ENCODE data around the gene ATP5F1C. TPM values are rescaled to one million over a fixed set of nuclear protein-coding genes. Genes with fewer than 3 reads are reported as not detected.
"Not testable (repeated sequence)": the region's sequence is repeated elsewhere in the genome, so short reads cannot be mapped to it uniquely, and the experiment has no call there.

The ATP5F1C gene
- total RNA-seq: 308 and 315 TPM in 2 replicates

- peak; percentile 86 for DNase-seq (ENCODE audit: low read depth, low spot score)
These were observed at the start of gene ATP5F1C, which contains the start of gene KIN for GRCh38 chr10:7787857-7788638. Gene ATP5F1C (plus strand): TSS chr10:7788177. CDS start chr10:7788208, 31 bp downstream. Gene KIN (minus strand): TSS chr10:7787993. CDS start chr10:7787933, 60 bp downstream.

GRCh38 chr10:7738536-7739407, 49.2 kb upstream of the ATP5F1C start:
- no peak for DNase-seq (ENCODE audit: low read depth, low spot score)

GRCh38 chr10:7744307-7744706, 43.7 kb upstream of the ATP5F1C start:
- no peak for DNase-seq (ENCODE audit: low read depth, low spot score)

- DNase-seq (ENCODE audit: low read depth, low spot score): not testable (repeated sequence)
These were observed 39.3 kb upstream of the ATP5F1C start for GRCh38 chr10:7748637-7749036.

- no peak for DNase-seq (ENCODE audit: low read depth, low spot score)
These were observed 37.8 kb upstream of the ATP5F1C start for GRCh38 chr10:7750222-7750621.

- no peak for DNase-seq (ENCODE audit: low read depth, low spot score)
These were observed 35.7 kb upstream of the ATP5F1C start for GRCh38 chr10:7752251-7752650.

GRCh38 chr10:7755103-7755502, 32.9 kb upstream of the ATP5F1C start:
- DNase-seq (ENCODE audit: low read depth, low spot score): no peak

GRCh38 chr10:7756360-7756992, 31.5 kb upstream of the ATP5F1C start:
- no peak for DNase-seq (ENCODE audit: low read depth, low spot score)

GRCh38 chr10:7763929-7764328, 24.0 kb upstream of the ATP5F1C start:
- no peak for DNase-seq (ENCODE audit: low read depth, low spot score)

- DNase-seq (ENCODE audit: low read depth, low spot score): no peak
These were observed 21.7 kb upstream of the ATP5F1C start for GRCh38 chr10:7766241-7766640.

GRCh38 chr10:7767209-7767608, 20.8 kb upstream of the ATP5F1C start:
- DNase-seq (ENCODE audit: low read depth, low spot score): no peak

GRCh38 chr10:7768417-7768816, 19.6 kb upstream of the ATP5F1C start:
- no peak for DNase-seq (ENCODE audit: low read depth, low spot score)

GRCh38 chr10:7773845-7774801, 13.9 kb upstream of the ATP5F1C start:
- no peak for DNase-seq (ENCODE audit: low read depth, low spot score)

- no peak for DNase-seq (ENCODE audit: low read depth, low spot score)
These were observed 11.2 kb upstream of the ATP5F1C start for GRCh38 chr10:7776777-7777176.

GRCh38 chr10:7782194-7782593, 5.8 kb upstream of the ATP5F1C start:
- DNase-seq (ENCODE audit: low read depth, low spot score): not testable (repeated sequence)

GRCh38 chr10:7786430-7786829, 1.5 kb upstream of the ATP5F1C start:
- no peak for DNase-seq (ENCODE audit: low read depth, low spot score)

GRCh38 chr10:7787150-7787856, 674 bp upstream of the ATP5F1C start:
- no peak for DNase-seq (ENCODE audit: low read depth, low spot score)

- DNase-seq (ENCODE audit: low read depth, low spot score): no peak
These were observed 786 bp downstream of the ATP5F1C start for GRCh38 chr10:7788639-7789286.

- DNase-seq (ENCODE audit: low read depth, low spot score): no peak
These were observed 1.4 kb downstream of the ATP5F1C start for GRCh38 chr10:7789390-7789789.

- DNase-seq (ENCODE audit: low read depth, low spot score): no peak
These were observed 4.6 kb downstream of the ATP5F1C start for GRCh38 chr10:7792541-7792940.
